Measurements from ENCODE around the gene CTBP1. TPM values are rescaled to one million over a fixed set of nuclear protein-coding genes. Genes with fewer than 3 reads are reported as not detected.

CTBP1 gene
- total RNA-seq, 1 donor from 2014 or later, result 112 TPM

DNA sequence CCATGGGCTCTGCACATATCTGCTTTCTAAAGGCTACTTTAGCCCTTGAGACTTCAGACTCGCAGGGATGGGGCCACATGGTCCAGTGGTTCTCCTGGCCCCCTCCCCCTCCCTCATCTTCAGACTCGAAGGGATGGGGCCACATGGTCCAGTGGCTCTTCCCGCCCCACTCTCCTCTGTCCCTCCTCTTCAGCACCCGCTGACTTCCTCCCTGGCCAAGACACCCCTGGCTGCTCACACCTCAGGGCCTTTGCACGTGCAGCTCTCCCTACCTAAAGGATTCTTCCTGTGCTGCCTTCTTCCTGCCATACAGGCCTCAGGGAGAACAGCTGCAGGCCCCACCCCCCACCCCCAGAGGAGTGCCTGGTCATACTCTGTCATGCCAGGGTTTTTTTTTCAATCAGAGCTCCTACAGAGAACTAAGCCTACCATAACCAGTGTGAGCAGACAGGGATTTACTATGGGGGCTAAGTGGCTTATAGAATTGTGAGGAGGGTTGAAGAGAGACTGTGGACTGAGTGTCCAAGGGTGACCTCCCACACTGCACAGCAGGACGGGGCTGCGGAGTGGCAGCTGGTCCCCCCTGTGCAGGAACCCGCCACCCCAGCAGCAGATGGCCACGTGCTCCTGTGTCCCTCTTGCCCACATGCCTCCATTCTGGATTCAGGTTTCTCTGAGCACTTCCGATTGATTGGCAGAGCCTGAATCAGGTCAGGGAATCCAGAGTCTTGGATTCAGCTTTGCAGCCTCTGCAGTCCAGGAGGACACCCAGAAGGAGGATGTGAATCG, 70.4 kb downstream of the CTBP1 start:
- Histone ChIP-seq H3K36me3 (no peaks in the 10 kb centered on the region), H3K9me3 (replicated peaks) (peaks cover 19% of the 10 kb centered on the region), H3K27me3 (ENCODE audit: low read depth) (peaks cover 4% of the 10 kb centered on the region), H3K4me3 (no peak overlapping the region), H3K27ac (replicated peaks) (peak overlapping the region; percentile 87), H3K4me1 (peaks cover 37% of the 10 kb centered on the region)
- TF ChIP-seq CTCF (IDR thresholded peaks at IDR 0.05; ENCODE audit: borderline replicate concordance), result no peak
- no peak for DNase-seq
- intact Hi-C loops (cut with micrococcal nuclease), result no loop called here

GRCh38 chr4:1177274-1178141, 71.4 kb downstream of the CTBP1 start:
- Histone ChIP-seq H3K9me3 (replicated peaks) (peaks cover 19% of the 10 kb centered on the region), H3K36me3 (no peaks in the 10 kb centered on the region), H3K27me3 (ENCODE audit: low read depth) (peaks cover 9% of the 10 kb centered on the region), H3K27ac (replicated peaks) (peak overlapping the region; percentile 87), H3K4me1 (peaks cover 46% of the 10 kb centered on the region), H3K4me3 (no peak overlapping the region)
- no peak for DNase-seq
- intact Hi-C loops (cut with micrococcal nuclease), result no loop called here
- TF ChIP-seq CTCF (IDR thresholded peaks at IDR 0.05; ENCODE audit: borderline replicate concordance), result no peak

DNA sequence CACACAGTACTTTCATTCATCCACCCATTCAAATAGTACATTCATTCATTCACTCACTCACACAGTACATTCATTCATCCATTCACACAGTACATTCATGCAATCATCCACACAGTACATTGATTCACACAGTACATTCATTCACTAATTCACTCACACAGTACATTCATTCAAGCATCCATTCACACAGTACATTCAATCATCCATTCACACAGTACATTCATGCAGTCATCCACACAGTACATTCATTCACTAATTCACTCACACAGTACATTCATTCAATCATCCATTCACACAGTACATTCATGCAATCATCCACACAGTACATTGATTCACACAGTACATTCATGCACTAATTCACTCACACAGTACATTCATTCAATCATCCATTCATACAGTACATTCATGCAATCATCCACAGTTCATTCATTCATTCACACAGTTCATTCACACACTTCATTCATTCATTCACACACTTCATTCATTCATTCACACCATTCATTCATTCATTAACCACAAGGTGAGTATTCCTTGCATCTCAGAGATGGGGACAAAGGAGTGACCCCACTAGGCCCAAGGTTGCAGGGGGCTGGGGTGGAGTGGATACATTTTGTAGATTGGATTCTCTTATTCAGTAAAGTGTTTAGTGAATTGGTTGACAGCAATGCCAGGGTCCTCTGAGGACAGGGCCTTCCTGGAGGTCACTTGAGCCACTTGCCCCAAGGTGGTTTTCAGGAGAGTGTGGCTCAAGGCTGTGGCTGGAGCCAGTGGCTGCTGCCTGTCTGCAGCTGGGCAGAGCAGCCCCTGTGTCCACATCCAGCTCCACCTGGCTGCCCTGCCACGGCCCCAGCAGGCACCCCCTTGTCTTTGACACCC, 72.3 kb downstream of the CTBP1 start:
- H3K4me1 ChIP-seq, result peaks cover 54% of the 10 kb centered on the region
- intact Hi-C loops (cut with micrococcal nuclease), result no loop called here
- no peak for TF ChIP-seq CTCF (IDR thresholded peaks at IDR 0.05; ENCODE audit: borderline replicate concordance)
- peaks cover 18% of the 10 kb centered on the region for H3K9me3 ChIP-seq (replicated peaks)
- no peak for DNase-seq
- H3K27ac ChIP-seq (replicated peaks), result peak overlapping the region; percentile 87
- no peak overlapping the region for H3K4me3 ChIP-seq
- H3K36me3 ChIP-seq, result no peaks in the 10 kb centered on the region
- peaks cover 17% of the 10 kb centered on the region for H3K27me3 ChIP-seq (ENCODE audit: low read depth)

DNA sequence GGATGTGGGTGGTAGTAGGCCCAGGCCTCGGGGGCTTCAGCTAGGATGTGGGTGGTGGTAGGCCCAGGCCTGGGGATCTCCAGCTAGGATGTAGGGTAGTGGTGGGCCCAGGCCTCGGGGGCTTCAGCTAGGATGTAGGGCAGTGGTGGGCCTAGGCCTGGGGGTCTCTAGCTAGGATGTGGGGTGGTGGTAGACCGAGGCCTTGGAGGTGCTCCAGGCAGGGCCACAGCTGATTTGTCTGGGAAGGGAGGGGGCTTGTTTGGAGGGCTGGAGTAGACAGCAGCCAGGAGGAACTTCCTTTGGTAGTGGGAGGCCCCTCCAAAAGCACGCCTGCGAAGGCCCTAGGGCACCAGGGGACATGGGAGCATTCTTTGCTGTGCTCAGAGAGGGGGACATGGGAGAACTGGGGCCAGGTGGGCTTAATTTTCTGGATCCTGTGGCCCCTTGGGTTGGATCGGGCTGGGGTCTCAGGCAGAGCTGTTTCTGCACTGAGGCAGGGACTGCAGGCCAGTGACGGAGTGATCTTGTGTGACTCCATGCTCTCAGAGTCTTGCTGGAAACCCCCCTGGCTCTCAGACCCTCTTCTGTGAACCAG, 73.2 kb downstream of the CTBP1 start:
- intact Hi-C loops (cut with micrococcal nuclease), result no loop called here
- Histone ChIP-seq H3K4me3 (no peak overlapping the region), H3K4me1 (peaks cover 63% of the 10 kb centered on the region), H3K9me3 (replicated peaks) (peaks cover 9% of the 10 kb centered on the region), H3K27me3 (ENCODE audit: low read depth) (peaks cover 26% of the 10 kb centered on the region), H3K36me3 (no peaks in the 10 kb centered on the region), H3K27ac (replicated peaks) (no peak overlapping the region)
- no peak for DNase-seq
- TF ChIP-seq CTCF (IDR thresholded peaks at IDR 0.05; ENCODE audit: borderline replicate concordance), result no peak

All from left ventricle myocardium inferior (tissue), 1 donor.